Heart left ventricle (tissue), 13 donors: ENCODE measurements around the gene FAM53A.

Source experiments
- CTCF ChIP-seq, 12 donors: fragments of 200-600 bp; sonication (generic) in 4 of 12; IDR thresholded peaks; one replicate each; pipeline versions ENCODE4 v1.5.0 to v1.8.0; 2018 to 2022; ENCODE audit warnings: antibody characterized with exemption in 12 of 12, mild to moderate bottlenecking in 5 of 12
- POLR2A ChIP-seq, 2 donors: fragments of 450-650 bp; IDR thresholded peaks; one replicate each; pipeline ENCODE4 v1.6.1; 2017; ENCODE audit warnings: antibody characterized with exemption in 2 of 2, mild to moderate bottlenecking in 2 of 2, moderate library complexity in 2 of 2
- donor health status: ischemic (EF 13 %, LVEDD 7.1; RV severe dilation, severe dysfunction).
- donor health status: DM: no; HTN: yes; CAD: no.
- donor health status: DM: no; HTN: no; CAD: no.
- donor health status: ischemic (EF 25% LVEDD 6.9; RV normal size, moderate dysfunction).
- donor health status: ischemic (EF 25% LVEDD 5.7; RV mildly dilated, moderate dysfunction).
- donor health status: ischemic (EF 35%, LVEDD 5.7; RV mildly dilated, moderate dysfunction).
- donor health status: nonischemic (EF 11% LVEDD 7.7; RV severe dilation, severe dysfunction).
- donor health status: DM: yes; HTN: yes; CAD: no.
- donor health status: PGD.
- donor health status: ischemic (EF 29% LVEDD 5.4; RV normal size, mild dysfunction).
- donor health status: nonischemic (EF 23%, LVEDD 6.1; RV moderate dilation, normal function).

DNA sequence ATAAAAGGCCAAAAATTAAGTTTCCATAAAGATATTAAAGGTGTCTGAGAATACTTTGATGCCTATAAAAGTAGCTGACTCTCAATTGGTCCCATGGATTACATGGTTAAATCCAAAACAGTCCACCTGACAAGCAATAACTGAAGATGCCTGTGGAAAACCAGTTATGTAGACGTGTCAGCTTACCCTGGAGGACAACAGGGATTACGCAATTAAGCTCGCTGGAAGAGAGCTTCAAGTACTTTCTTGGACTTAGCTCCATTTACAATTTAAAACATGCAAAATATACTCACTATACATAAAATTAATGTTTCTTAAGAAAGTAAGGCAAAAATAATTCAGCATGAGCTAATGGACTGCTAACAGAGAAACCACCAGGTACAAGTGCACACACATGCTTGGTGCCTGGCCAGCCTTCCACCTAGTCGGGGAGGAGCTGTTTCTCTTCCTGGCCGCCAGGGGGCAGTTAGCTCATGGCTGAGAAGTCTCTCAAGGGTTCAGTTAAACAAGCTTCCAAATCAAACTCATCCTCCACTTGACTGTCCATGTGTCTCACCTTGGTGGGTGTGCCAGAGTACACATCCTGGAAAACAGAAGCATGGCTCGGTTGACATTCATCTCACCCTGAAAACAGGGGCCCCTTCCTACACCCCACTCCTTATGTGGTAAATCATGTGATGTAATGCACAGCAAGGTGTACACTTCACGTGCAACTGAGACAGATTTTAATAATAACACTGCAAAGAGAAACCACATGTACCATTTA is 9.2 kb upstream of the FAM53A start:
- TF ChIP-seq POLR2A (IDR thresholded peaks at IDR 0.05) (no peak), CTCF (IDR thresholded peaks at IDR 0.05) (peak; percentile 81 to 96 (median 90))
